OCI-M2 (cell line): ENCODE measurements around the gene TNFSF12.

Experiments used
- DNase-seq: peaks from one replicate; lab custom pipeline; 2025; ENCODE audit not compliant: unreplicated experiment; lab: John Stamatoyannopoulos, UW

Gene TNFSF12

GRCh38 chr17:7563115-7563869 is 14.4 kb downstream of the TNFSF12 start:
- DNase-seq, result no peak

GRCh38 chr17:7569571-7569970 is 20.7 kb downstream of the TNFSF12 start:
- DNase-seq, result no peak

- no peak for DNase-seq
Measured at GRCh38 chr17:7570351-7570750, 21.5 kb downstream of the TNFSF12 start.

GRCh38 chr17:7572338-7572587 is 23.4 kb downstream of the TNFSF12 start:
- DNase-seq, result no peak

- DNase-seq, result peak; percentile 96
Measured at GRCh38 chr17:7572588-7573323, 23.9 kb downstream of the TNFSF12 start.

- DNase-seq, result no peak
Measured at GRCh38 chr17:7573324-7574080, 24.6 kb downstream of the TNFSF12 start.

- DNase-seq, result no peak
Measured at GRCh38 chr17:7574176-7574953, 25.5 kb downstream of the TNFSF12 start.

GRCh38 chr17:7575481-7575883 is 26.6 kb downstream of the TNFSF12 start:
- DNase-seq, result no peak

- DNase-seq, result no peak
Measured at GRCh38 chr17:7575959-7576358, 27.1 kb downstream of the TNFSF12 start.

GRCh38 chr17:7576432-7576937 is 27.6 kb downstream of the TNFSF12 start:
- DNase-seq, result no peak

- DNase-seq, result no peak
Measured at GRCh38 chr17:7577327-7578199, 28.7 kb downstream of the TNFSF12 start.

- DNase-seq, result peak; percentile 69
Measured at GRCh38 chr17:7579001-7579833, 30.4 kb downstream of the TNFSF12 start, which contains the start of gene CD68. Gene CD68 (plus strand): TSS chr17:7579638. CDS start chr17:7579678, 40 bp downstream.

- DNase-seq, result no peak
Measured at GRCh38 chr17:7579834-7580603, 31.2 kb downstream of the TNFSF12 start.

GRCh38 chr17:7580604-7581575 is 32.0 kb downstream of the TNFSF12 start:
- DNase-seq, result no peak

- no peak for DNase-seq
Measured at GRCh38 chr17:7582396-7583252, 33.8 kb downstream of the TNFSF12 start.
